HFFc6 (cell line): Measurements from ENCODE around the gene CCDC183. TPM values are rescaled to one million over a fixed set of nuclear protein-coding genes. Genes with fewer than 3 reads are reported as not detected.

Source experiments
- DNase-seq: peaks from one replicate; pipeline ENCODE4 v3.0.0-alpha.2; 2018
- H3K27ac Mint-ChIP-seq: 2 replicates; pipeline ENCODE4 v1.8.0; 2020; ENCODE audit warnings: mild to moderate bottlenecking, mixed read lengths
- H3K27me3 Mint-ChIP-seq: 2 replicates; pipeline ENCODE4 v1.8.0; 2021; ENCODE audit warnings: mild to moderate bottlenecking, moderate library complexity, mixed read lengths; ENCODE audit not compliant: insufficient read depth
- H3K36me3 Mint-ChIP-seq: 2 replicates; pipeline ENCODE4 v1.8.0; 2021; ENCODE audit warnings: low read depth, mixed read lengths
- H3K4me1 Mint-ChIP-seq: 2 replicates; pipeline ENCODE4 v1.8.0; 2020; ENCODE audit warnings: low read depth, mixed read lengths
- H3K4me3 Mint-ChIP-seq: 2 replicates; pipeline ENCODE4 v1.8.0; 2020; ENCODE audit warnings: mild to moderate bottlenecking, moderate library complexity, mixed read lengths
- H3K9me3 Mint-ChIP-seq: 2 replicates; pipeline ENCODE4 v1.8.0; 2020; ENCODE audit warnings: mild to moderate bottlenecking, mixed read lengths
- CTCF ChIP-seq: fragments of 200-600 bp; sonication (generic); IDR thresholded peaks from 2 replicates; pipeline ENCODE4 v1.5.0; 2021; ENCODE audit warnings: antibody characterized with exemption, mild to moderate bottlenecking
- total RNA-seq, 6 experiments: library from RNA; stranded (reverse); fragmentation: NEBNext Ultra II Directional; extraction: Animal tissue kit (Norgen Biotek cat#: 25700); gene quantifications; 2 replicates in 1 of 6; 3 replicates in 5 of 6; pipeline ENCODE4 v1.2.3, GENCODE V29; 2021

Gene CCDC183
- total RNA-seq, 6 experiments from 2014 or later, result 0.25 to 0.87 (median 0.34) TPM

- peaks cover 9% of the 10 kb centered on the region; the same call in 1 of the 2 replicates for H3K4me1 Mint-ChIP-seq
- no peak overlapping the region for H3K27ac Mint-ChIP-seq
- no peaks in the 10 kb centered on the region for H3K36me3 Mint-ChIP-seq
- no peak for TF ChIP-seq CTCF
- DNase-seq, result no peak
- H3K27me3 Mint-ChIP-seq, result peaks cover 18% of the 10 kb centered on the region; the same call in 1 of the 2 replicates
- no peak overlapping the region for H3K4me3 Mint-ChIP-seq
- H3K9me3 Mint-ChIP-seq, result no peaks in the 10 kb centered on the region
These were observed 57.5 kb downstream of the CCDC183 start for GRCh38 chr9:136853596-136854112.

- Mint-ChIP-seq H3K27ac (no peak overlapping the region), H3K9me3 (no peaks in the 10 kb centered on the region), H3K27me3 (peaks cover 14% of the 10 kb centered on the region; the same call in 1 of the 2 replicates), H3K4me1 (peaks cover 9% of the 10 kb centered on the region; the same call in 1 of the 2 replicates), H3K36me3 (no peaks in the 10 kb centered on the region), H3K4me3 (no peak overlapping the region)
- no peak for DNase-seq
- no peak for TF ChIP-seq CTCF
These were observed 58.1 kb downstream of the CCDC183 start for GRCh38 chr9:136854113-136854841.

- Mint-ChIP-seq H3K9me3 (no peaks in the 10 kb centered on the region), H3K36me3 (no peaks in the 10 kb centered on the region), H3K4me1 (peaks cover 6% of the 10 kb centered on the region; the same call in 1 of the 2 replicates), H3K4me3 (no peak overlapping the region), H3K27ac (no peak overlapping the region), H3K27me3 (peaks cover 9% of the 10 kb centered on the region; the same call in 1 of the 2 replicates)
- no peak for DNase-seq
- TF ChIP-seq CTCF, result no peak
These were observed 58.8 kb downstream of the CCDC183 start for GRCh38 chr9:136854842-136855460.

- TF ChIP-seq CTCF, result no peak
- no peak overlapping the region for H3K27ac Mint-ChIP-seq
- no peak for DNase-seq
- H3K4me1 Mint-ChIP-seq, result no peaks in the 10 kb centered on the region
- no peaks in the 10 kb centered on the region for H3K9me3 Mint-ChIP-seq
- no peaks in the 10 kb centered on the region for H3K36me3 Mint-ChIP-seq
- H3K27me3 Mint-ChIP-seq, result peaks cover 7% of the 10 kb centered on the region; the same call in 1 of the 2 replicates
- no peak overlapping the region for H3K4me3 Mint-ChIP-seq
These were observed 59.4 kb downstream of the CCDC183 start for GRCh38 chr9:136855461-136856078.

- Mint-ChIP-seq H3K36me3 (no peaks in the 10 kb centered on the region), H3K27me3 (peaks cover 7% of the 10 kb centered on the region; the same call in 1 of the 2 replicates), H3K27ac (no peak overlapping the region), H3K4me1 (no peaks in the 10 kb centered on the region), H3K4me3 (no peak overlapping the region), H3K9me3 (no peaks in the 10 kb centered on the region)
- DNase-seq, result no peak
- no peak for TF ChIP-seq CTCF
These were observed 59.9 kb downstream of the CCDC183 start for GRCh38 chr9:136856079-136856476.
